Mesothelial cell of epicardium (in vitro differentiated cells): ENCODE measurements around the gene MAPRE3. TPM values are rescaled to one million over a fixed set of nuclear protein-coding genes. Genes with fewer than 3 reads are reported as not detected.

Source experiments
- DNase-seq, 2 experiments: peaks; one replicate each; pipeline ENCODE4 v3.0.0; 2021; ENCODE audit warnings: low spot score in 2 of 2; ENCODE audit not compliant: unreplicated experiment in 2 of 2
- H3K27ac Mint-ChIP-seq: 2 replicates; pipeline ENCODE4 v1.8.0; 2021; ENCODE audit warnings: mixed read lengths
- H3K27me3 Mint-ChIP-seq: 2 replicates; pipeline ENCODE4 v1.8.0; 2021; ENCODE audit warnings: low read depth, mixed read lengths
- H3K36me3 Mint-ChIP-seq: 2 replicates; pipeline ENCODE4 v1.8.0; 2021; ENCODE audit warnings: mixed read lengths
- H3K4me1 Mint-ChIP-seq: 2 replicates; pipeline ENCODE4 v1.8.0; 2021; ENCODE audit warnings: mixed read lengths
- H3K4me3 Mint-ChIP-seq: 2 replicates; pipeline ENCODE4 v1.8.0; 2021; ENCODE audit warnings: mild to moderate bottlenecking, moderate library complexity, mixed read lengths
- H3K9me3 Mint-ChIP-seq: 2 replicates; pipeline ENCODE4 v1.8.0; 2021; ENCODE audit warnings: mixed read lengths
- total RNA-seq: library from RNA; stranded (reverse); gene quantifications from 3 replicates; pipeline ENCODE4 v1.2.1, GENCODE V29; 2021
- TF ChIP-seq, protein P1 (sequence below): fragments of 200-600 bp; sonication (generic); IDR thresholded peaks from one replicate; pipeline ENCODE4 v1.5.0; 2021; ENCODE audit warnings: antibody characterized with exemption; ENCODE audit not compliant: unreplicated experiment

MAPRE3 gene
- total RNA-seq, 1 donor from 2014 or later, result 14.8 TPM

DNA sequence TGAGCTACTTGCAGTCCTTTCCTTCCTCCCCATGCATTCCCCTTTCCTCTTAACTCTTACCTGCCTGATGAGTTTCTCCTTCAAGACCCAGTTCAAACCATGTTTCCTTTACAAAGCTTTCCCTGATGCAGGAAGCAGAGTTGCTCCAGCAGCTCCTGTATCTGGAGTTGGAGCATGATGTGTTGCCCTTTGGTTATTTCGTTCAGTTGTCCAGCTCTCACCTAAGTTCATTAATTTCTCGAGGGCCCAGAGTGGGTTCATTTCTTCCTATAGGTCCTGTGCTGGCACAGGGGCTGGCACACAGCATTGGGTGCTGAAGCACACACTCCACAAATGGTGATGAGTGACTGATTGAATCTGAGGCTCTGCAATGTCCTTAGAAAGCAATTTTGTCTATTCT is 39.3 kb downstream of the MAPRE3 start:
- Mint-ChIP-seq H3K9me3 (no peaks in the 10 kb centered on the region), H3K27ac (no peak overlapping the region), H3K4me1 (peaks cover 11% of the 10 kb centered on the region)

GRCh38 chr2:27010139-27010538 is 39.7 kb downstream of the MAPRE3 start:
- Mint-ChIP-seq H3K27me3 (no peaks in the 10 kb centered on the region), H3K27ac (no peak overlapping the region), H3K9me3 (no peaks in the 10 kb centered on the region), H3K4me3 (no peak overlapping the region), H3K4me1 (peaks cover 11% of the 10 kb centered on the region), H3K36me3 (no peaks in the 10 kb centered on the region)
- TF ChIP-seq, protein P1, sequence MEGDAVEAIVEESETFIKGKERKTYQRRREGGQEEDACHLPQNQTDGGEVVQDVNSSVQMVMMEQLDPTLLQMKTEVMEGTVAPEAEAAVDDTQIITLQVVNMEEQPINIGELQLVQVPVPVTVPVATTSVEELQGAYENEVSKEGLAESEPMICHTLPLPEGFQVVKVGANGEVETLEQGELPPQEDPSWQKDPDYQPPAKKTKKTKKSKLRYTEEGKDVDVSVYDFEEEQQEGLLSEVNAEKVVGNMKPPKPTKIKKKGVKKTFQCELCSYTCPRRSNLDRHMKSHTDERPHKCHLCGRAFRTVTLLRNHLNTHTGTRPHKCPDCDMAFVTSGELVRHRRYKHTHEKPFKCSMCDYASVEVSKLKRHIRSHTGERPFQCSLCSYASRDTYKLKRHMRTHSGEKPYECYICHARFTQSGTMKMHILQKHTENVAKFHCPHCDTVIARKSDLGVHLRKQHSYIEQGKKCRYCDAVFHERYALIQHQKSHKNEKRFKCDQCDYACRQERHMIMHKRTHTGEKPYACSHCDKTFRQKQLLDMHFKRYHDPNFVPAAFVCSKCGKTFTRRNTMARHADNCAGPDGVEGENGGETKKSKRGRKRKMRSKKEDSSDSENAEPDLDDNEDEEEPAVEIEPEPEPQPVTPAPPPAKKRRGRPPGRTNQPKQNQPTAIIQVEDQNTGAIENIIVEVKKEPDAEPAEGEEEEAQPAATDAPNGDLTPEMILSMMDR, result no peak
- DNase-seq, result no peak

More for the DNA sequence above, 39.3 kb downstream of the MAPRE3 start:
- H3K27me3 Mint-ChIP-seq, result no peaks in the 10 kb centered on the region
- no peak overlapping the region for H3K4me3 Mint-ChIP-seq
- no peaks in the 10 kb centered on the region for H3K36me3 Mint-ChIP-seq
- TF ChIP-seq, protein P1, result no peak
- no peak for DNase-seq

DNA sequence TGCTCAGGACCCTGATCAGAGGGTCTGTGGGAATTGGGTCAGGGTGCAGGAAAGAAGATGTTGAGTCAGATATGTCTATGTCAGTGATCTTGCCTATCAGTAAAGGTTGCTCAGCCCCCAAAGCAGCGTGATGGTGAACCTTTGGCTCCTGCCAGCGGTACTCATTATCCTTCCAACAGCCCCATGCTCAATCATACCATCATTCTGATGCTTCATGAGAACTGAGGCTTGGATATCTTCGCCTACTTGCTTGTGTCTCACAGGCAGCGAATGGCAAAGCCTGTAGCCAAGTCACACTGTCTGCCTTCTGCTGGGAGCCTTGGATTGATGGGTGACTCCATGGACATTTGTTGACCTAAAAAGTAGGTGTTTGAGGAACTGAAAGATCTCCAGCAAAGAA is 43.3 kb downstream of the MAPRE3 start:
- H3K27me3 Mint-ChIP-seq, result no peaks in the 10 kb centered on the region
- no peaks in the 10 kb centered on the region for H3K9me3 Mint-ChIP-seq
- H3K4me1 Mint-ChIP-seq, result peaks cover 7% of the 10 kb centered on the region
- H3K4me3 Mint-ChIP-seq, result no peak overlapping the region
- TF ChIP-seq, protein P1, result no peak
- no peak for DNase-seq
- no peak overlapping the region for H3K27ac Mint-ChIP-seq
- no peaks in the 10 kb centered on the region for H3K36me3 Mint-ChIP-seq

- H3K36me3 Mint-ChIP-seq, result no peaks in the 10 kb centered on the region
- DNase-seq, result no peak
- H3K9me3 Mint-ChIP-seq, result no peaks in the 10 kb centered on the region
- H3K4me3 Mint-ChIP-seq, result no peak overlapping the region
- TF ChIP-seq, protein P1, result no peak
- no peak overlapping the region for H3K27ac Mint-ChIP-seq
- H3K27me3 Mint-ChIP-seq, result no peaks in the 10 kb centered on the region
- peaks cover 10% of the 10 kb centered on the region for H3K4me1 Mint-ChIP-seq
Measured at GRCh38 chr2:27014771-27015433, 44.5 kb downstream of the MAPRE3 start.

GRCh38 chr2:27016801-27017325 is 46.4 kb downstream of the MAPRE3 start:
- TF ChIP-seq, protein P1, result peak; percentile 81
- H3K27ac Mint-ChIP-seq, result no peak overlapping the region
- no peaks in the 10 kb centered on the region for H3K36me3 Mint-ChIP-seq
- peak in 1 of 2 experiments; percentile 52 for DNase-seq
- no peaks in the 10 kb centered on the region for H3K9me3 Mint-ChIP-seq
- no peaks in the 10 kb centered on the region for H3K27me3 Mint-ChIP-seq
- H3K4me1 Mint-ChIP-seq, result peaks cover 24% of the 10 kb centered on the region
- H3K4me3 Mint-ChIP-seq, result no peak overlapping the region
